ENCODE results near the gene FXYD4.
"Not testable (repeated sequence)": the region's sequence is repeated elsewhere in the genome, so short reads cannot be mapped to it uniquely, and the experiment has no call there.

FXYD4 gene

DNA sequence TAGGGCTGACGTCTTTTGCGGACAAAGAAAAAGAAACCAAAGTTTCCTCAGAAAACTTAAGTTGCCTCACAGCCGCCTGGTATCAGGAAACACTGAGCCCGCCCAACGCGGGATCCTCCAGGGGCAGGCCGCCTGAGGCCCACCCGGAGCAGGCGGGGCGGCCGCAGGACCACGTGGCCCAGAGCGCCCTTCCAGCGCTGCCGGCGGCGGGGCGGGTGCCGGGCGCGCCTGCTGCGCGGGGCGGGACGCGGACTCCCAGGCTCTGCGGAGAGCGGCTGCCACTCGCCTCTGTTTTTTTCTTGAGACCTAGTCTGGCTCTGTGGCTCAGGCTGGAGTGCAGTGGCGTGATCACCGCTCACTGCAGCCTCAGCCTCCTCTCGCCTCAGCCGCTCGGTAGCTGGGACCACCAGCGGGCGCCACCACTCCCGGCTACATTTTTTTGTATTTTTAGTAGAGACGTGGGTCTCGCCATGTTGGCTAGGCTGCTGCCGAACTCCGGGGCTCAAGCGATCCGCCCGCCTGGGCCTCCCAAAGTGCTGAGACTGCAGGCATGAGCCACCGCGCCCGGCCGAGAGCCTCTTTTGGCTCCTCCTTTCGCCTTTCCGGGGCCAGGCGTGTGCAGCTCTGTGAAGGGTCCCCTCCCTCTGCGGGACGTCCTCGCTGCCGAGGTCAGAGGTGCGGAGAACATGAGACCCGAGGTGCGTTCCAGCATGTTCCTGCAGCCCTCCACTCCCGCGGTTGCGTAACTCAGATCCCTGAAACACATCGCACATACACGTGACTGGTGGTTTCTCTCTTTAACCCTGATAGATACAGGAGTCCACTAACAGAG lies 49.1 kb downstream of the FXYD4 start:
- Histone ChIP-seq H3K4me3 (peak overlapping the region; percentile 62), H3K9me3 (ENCODE audit: low read depth, low read length) (no peaks in the 10 kb centered on the region), H3K9ac (ENCODE audit: insufficient read length) (peak overlapping the region; percentile 47), H3K27ac (peak overlapping the region; percentile 91), H3K36me3 (ENCODE audit: insufficient read depth, low read length) (no peaks in the 10 kb centered on the region)
- no peak for DNase-seq (ENCODE audit: low read depth, low spot score)
- TF ChIP-seq EZH2 (IDR thresholded peaks at IDR 0.05) (no peak), POLR2AphosphoS5 (IDR thresholded peaks at IDR 0.05; ENCODE audit: borderline replicate concordance, low read depth, low read length) (peak; percentile 48), FOXP2 (optimal IDR thresholded peaks at IDR 0.05; ENCODE audit: control extremely low read depth, extremely low read length, insufficient read depth) (no peak)

DNA sequence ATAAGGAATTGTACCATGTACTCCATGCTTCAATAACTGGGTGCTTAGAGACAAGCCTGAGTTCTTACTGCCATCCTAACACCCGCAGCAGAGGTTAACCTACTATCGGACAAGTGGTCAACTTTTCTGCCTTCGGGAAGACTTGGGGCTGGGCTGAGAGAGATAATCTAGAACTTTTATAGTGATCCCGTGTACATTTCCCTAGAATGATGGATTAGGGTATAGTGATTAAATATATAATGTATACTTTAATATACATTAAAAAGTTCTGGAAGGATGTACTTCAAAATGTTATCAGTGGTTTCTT lies 49.7 kb downstream of the FXYD4 start:
- H3K4me3 ChIP-seq: peak overlapping the region; percentile 62; the same call in 1 of the 2 replicates
- peak overlapping the region; percentile 91 for H3K27ac ChIP-seq
- DNase-seq (ENCODE audit: low read depth, low spot score): no peak

DNA sequence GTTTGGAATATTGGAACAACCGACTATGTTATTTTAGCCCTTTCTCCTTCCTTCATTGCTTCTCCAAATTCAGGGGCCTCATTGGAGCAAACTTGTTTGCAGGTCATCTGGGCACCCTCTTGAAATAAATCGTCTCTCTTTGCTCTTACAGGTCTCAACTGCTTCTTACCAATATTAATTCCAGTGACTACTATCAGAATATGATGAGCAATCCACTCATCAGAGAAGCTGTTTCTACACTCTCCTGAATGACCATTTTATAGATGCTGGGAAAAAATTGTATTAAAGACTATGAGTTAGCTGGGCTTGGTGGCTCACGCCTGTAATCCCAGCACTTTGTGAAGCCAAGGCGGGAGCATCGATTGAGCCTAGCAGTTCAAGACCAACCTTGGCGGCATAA lies 50.1 kb downstream of the FXYD4 start:
- Histone ChIP-seq H3K27ac (0 out of 2 replicates have a peak overlapping the region, but pooled peaks have one; percentile 91), H3K9me3 (ENCODE audit: low read depth, low read length) (no peaks in the 10 kb centered on the region), H3K36me3 (ENCODE audit: insufficient read depth, low read length) (no peaks in the 10 kb centered on the region), H3K9ac (ENCODE audit: insufficient read length) (no peak overlapping the region), H3K4me3 (no peak overlapping the region)
- no peak for DNase-seq (ENCODE audit: low read depth, low spot score)
- TF ChIP-seq FOXP2 (optimal IDR thresholded peaks at IDR 0.05; ENCODE audit: control extremely low read depth, extremely low read length, insufficient read depth): no peak
- TF ChIP-seq POLR2AphosphoS5 (IDR thresholded peaks at IDR 0.05; ENCODE audit: borderline replicate concordance, low read depth, low read length): no peak
- no peak for TF ChIP-seq EZH2 (IDR thresholded peaks at IDR 0.05)

More for the DNA sequence above, 49.7 kb downstream of the FXYD4 start:
- peak overlapping the region; percentile 47 for H3K9ac ChIP-seq (ENCODE audit: insufficient read length)
- H3K36me3 ChIP-seq (ENCODE audit: insufficient read depth, low read length): no peaks in the 10 kb centered on the region
- no peaks in the 10 kb centered on the region for H3K9me3 ChIP-seq (ENCODE audit: low read depth, low read length)
- no peak for TF ChIP-seq POLR2AphosphoS5 (IDR thresholded peaks at IDR 0.05; ENCODE audit: borderline replicate concordance, low read depth, low read length)
- no peak for TF ChIP-seq EZH2 (IDR thresholded peaks at IDR 0.05)
- TF ChIP-seq FOXP2 (optimal IDR thresholded peaks at IDR 0.05; ENCODE audit: control extremely low read depth, extremely low read length, insufficient read depth): no peak

DNA sequence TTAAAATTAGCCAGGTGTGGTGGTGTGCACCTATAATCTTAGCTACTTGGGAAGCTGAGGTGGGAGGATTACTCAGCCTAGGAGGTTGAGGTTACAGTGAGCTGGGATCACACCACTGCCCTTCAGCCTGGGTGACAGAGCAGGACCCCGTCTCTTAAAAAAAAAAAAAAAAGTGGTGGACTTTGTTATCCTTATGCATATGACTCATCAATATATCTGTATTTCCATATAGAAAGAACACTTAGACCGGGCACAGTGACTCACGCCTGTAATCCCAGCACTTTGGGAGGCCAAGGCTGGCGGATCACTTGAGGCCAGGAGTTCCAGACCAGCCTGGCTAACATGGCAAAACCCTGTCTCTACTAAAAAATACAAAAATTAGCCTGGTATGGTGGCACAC lies 50.5 kb downstream of the FXYD4 start:
- DNase-seq (ENCODE audit: low read depth, low spot score); H3K4me3 ChIP-seq; H3K36me3 ChIP-seq (ENCODE audit: insufficient read depth, low read length); H3K9ac ChIP-seq (ENCODE audit: insufficient read length); H3K27ac ChIP-seq; H3K9me3 ChIP-seq (ENCODE audit: low read depth, low read length): not testable (repeated sequence)

DNA sequence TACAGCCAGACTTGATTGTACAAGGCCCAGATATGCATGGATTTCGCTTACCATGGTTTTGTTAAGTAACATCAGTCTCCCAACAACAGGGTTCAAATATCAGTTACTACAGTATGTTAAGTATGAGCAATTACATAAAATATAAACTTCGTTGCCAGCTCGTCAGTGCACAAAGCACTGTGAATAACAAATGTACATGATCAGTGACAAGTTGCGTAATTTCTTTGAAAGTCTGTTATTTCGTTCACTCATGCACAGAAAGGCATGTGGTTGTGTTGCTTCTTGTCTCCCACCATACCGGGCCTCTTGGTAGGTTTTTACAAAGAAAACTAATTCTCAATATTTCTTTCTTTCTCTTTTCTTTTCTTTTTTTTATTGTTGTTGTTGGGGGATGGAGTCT lies 53.0 kb downstream of the FXYD4 start:
- no peak for DNase-seq (ENCODE audit: low read depth, low spot score)
- Histone ChIP-seq H3K4me3 (no peak overlapping the region), H3K36me3 (ENCODE audit: insufficient read depth, low read length) (no peaks in the 10 kb centered on the region), H3K27ac (no peak overlapping the region), H3K9me3 (ENCODE audit: low read depth, low read length) (no peaks in the 10 kb centered on the region), H3K9ac (ENCODE audit: insufficient read length) (no peak overlapping the region)
- TF ChIP-seq POLR2AphosphoS5 (IDR thresholded peaks at IDR 0.05; ENCODE audit: borderline replicate concordance, low read depth, low read length) (no peak), EZH2 (IDR thresholded peaks at IDR 0.05) (no peak), FOXP2 (optimal IDR thresholded peaks at IDR 0.05; ENCODE audit: control extremely low read depth, extremely low read length, insufficient read depth) (no peak)
